Measurements from ENCODE around the gene ERVFRD-1.

The ERVFRD-1 gene

DNA sequence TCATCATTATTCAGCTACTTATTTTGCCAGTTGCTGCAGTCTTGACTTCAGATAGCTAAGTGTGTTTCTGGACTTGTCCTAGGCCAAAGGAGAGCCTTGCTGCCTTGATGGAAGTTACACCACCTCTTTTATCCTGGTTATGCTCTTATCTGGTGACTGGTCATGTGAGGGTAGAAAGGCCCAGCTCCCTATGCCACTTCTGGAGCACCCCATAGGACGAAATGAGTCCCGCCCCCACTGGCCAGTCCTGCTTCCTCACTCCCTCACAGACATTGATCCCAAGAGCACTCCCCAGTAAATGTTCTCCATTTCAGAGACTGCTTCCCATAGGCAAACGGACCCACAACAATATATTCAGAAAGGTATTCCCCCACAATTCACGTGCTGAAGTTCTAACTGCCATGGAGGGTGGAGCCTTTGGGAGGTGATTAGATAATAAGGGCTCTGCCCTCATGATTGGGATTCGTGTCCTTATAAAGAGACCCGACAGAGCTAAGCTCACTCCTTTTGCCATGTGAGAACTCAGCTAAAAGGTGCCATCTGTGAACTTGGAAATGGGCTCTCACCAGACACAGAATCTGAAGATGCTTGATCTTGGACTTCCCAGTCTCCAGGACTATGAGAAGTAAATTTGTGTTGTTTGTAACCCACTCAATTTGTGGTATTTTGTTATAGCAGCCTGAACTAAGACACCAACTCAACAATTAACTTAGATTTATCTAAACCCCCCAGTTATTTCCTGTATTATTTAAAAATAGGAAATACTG, 45.9 kb downstream of the ERVFRD-1 start:
- Histone ChIP-seq H3K4ac (ENCODE audit: low read depth in 1 of 2, low read length in 2 of 2) (no peak overlapping the region), H4K8ac (ENCODE audit: low read length) (no peak overlapping the region), H2BK5ac (ENCODE audit: low read depth, low read length, poor library complexity, severe bottlenecking) (no peak overlapping the region), H2AK5ac (ENCODE audit: low read length, severe bottlenecking) (no peak overlapping the region), H3K4me2 (ENCODE audit: low read length, poor library complexity, severe bottlenecking) (no peak overlapping the region), H3K23ac (ENCODE audit: low read length in 2 of 2) (no peak overlapping the region), H3K18ac (ENCODE audit: low read depth in 1 of 2, low read length in 2 of 2) (no peak overlapping the region), H4K91ac (ENCODE audit: low read length) (no peak overlapping the region), H2BK12ac (ENCODE audit: low read length in 2 of 2) (no peak overlapping the region), H3K14ac (ENCODE audit: low read length in 2 of 2) (no peak overlapping the region), H3K4me3 (ENCODE audit: insufficient read depth in 1 of 2, low read depth in 1 of 2, low read length in 2 of 2) (no peak overlapping the region), H3K9ac (ENCODE audit: low read length) (no peak overlapping the region), H2AFZ (ENCODE audit: low read depth, low read length) (no peak overlapping the region), H2BK120ac (ENCODE audit: low read depth, low read length) (no peak overlapping the region), H3K36me3 (ENCODE audit: control insufficient read depth in 1 of 2, insufficient read depth in 2 of 2, low read depth in 1 of 2, low read length in 2 of 2) (no peaks in the 10 kb centered on the region), H3K4me1 (ENCODE audit: control insufficient read depth, insufficient read depth, low read depth, low read length) (no peaks in the 10 kb centered on the region), H2BK15ac (ENCODE audit: low read depth, poor library complexity, severe bottlenecking) (no peak overlapping the region), H3K9me3 (ENCODE audit: control insufficient read depth, low read length) (no peaks in the 10 kb centered on the region), H3K27me3 (ENCODE audit: control insufficient read depth in 1 of 2, insufficient read depth in 1 of 2, low read length in 2 of 2) (peaks cover 0 to 2% of the 10 kb centered on the region in 2 experiments), H3K27ac (ENCODE audit: low read length, poor library complexity, severe bottlenecking) (no peak overlapping the region), H3K79me1 (replicated peaks; ENCODE audit: low read length, poor library complexity, severe bottlenecking) (no peaks in the 10 kb centered on the region)
- no peak for DNase-seq
- 93% methylated on average over 5 of the region's 6 CpGs for WGBS

DNA sequence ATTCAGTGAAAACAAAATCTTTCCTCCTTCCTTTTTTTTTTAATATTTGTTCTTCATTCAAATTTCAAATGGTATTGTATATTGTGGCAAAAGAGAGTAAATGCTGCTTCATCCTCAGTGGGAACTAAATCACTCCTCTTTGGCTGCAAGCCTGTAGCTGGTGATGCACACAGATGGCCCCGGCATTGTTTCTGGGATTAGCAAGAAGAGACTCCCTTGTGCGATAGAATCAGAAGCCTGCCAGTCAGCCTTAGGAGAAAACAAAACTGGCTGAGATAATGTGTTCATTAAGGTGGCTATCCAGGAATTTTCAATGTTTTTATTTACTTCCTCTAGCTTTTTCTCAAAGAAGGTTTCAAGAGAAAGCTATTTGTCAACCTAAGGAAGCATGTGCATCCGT, 46.7 kb downstream of the ERVFRD-1 start:
- Histone ChIP-seq H3K4me2 (ENCODE audit: low read length, poor library complexity, severe bottlenecking) (no peak overlapping the region), H3K79me1 (replicated peaks; ENCODE audit: low read length, poor library complexity, severe bottlenecking) (no peaks in the 10 kb centered on the region), H3K27ac (ENCODE audit: low read length, poor library complexity, severe bottlenecking) (no peak overlapping the region), H2BK12ac (ENCODE audit: low read length in 2 of 2) (no peak overlapping the region), H3K4me1 (ENCODE audit: control insufficient read depth, insufficient read depth, low read depth, low read length) (no peaks in the 10 kb centered on the region), H3K36me3 (ENCODE audit: control insufficient read depth in 1 of 2, insufficient read depth in 2 of 2, low read depth in 1 of 2, low read length in 2 of 2) (no peaks in the 10 kb centered on the region), H2BK5ac (ENCODE audit: low read depth, low read length, poor library complexity, severe bottlenecking) (no peak overlapping the region), H3K18ac (ENCODE audit: low read depth in 1 of 2, low read length in 2 of 2) (no peak overlapping the region), H2BK15ac (ENCODE audit: low read depth, poor library complexity, severe bottlenecking) (no peak overlapping the region), H2AFZ (ENCODE audit: low read depth, low read length) (no peak overlapping the region), H2AK5ac (ENCODE audit: low read length, severe bottlenecking) (no peak overlapping the region), H4K8ac (ENCODE audit: low read length) (no peak overlapping the region), H3K9me3 (ENCODE audit: control insufficient read depth, low read length) (no peaks in the 10 kb centered on the region), H4K91ac (ENCODE audit: low read length) (no peak overlapping the region), H2BK120ac (ENCODE audit: low read depth, low read length) (no peak overlapping the region), H3K9ac (ENCODE audit: low read length) (no peak overlapping the region), H3K27me3 (ENCODE audit: control insufficient read depth in 1 of 2, insufficient read depth in 1 of 2, low read length in 2 of 2) (peaks cover 0 to 2% of the 10 kb centered on the region in 2 experiments), H3K4me3 (ENCODE audit: insufficient read depth in 1 of 2, low read depth in 1 of 2, low read length in 2 of 2) (no peak overlapping the region), H3K23ac (ENCODE audit: low read length in 2 of 2) (no peak overlapping the region), H3K14ac (ENCODE audit: low read length in 2 of 2) (no peak overlapping the region), H3K4ac (ENCODE audit: low read depth in 1 of 2, low read length in 2 of 2) (no peak overlapping the region)
- WGBS: 100% methylated on average over 3 of the region's 3 CpGs
- no peak for DNase-seq

DNA sequence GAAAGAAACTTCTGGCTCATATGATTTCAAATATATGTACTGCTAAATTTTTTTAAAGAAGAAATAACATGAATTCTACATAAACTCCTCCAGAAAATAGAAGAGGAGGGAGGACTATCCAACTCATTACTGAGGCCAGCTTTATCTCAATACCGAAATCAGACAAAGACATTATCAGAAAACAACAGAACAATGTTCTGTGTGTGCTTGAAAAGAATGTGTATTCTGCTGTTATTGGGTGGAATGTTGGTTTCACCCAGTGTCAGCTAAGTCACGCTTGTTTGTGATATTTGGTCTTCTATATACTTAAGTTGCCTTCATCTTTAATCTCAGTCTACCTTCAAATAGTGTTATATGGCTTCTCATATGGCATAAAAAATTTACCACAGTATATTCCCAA, 48.8 kb downstream of the ERVFRD-1 start:
- no peaks in the 10 kb centered on the region for H3K79me1 ChIP-seq (replicated peaks; ENCODE audit: low read length, poor library complexity, severe bottlenecking)
- no peak overlapping the region for H3K23ac ChIP-seq (ENCODE audit: low read length in 2 of 2)
- WGBS: no CpG with 5 or more reads among the region's 2 CpGs
- no peak overlapping the region for H2BK12ac ChIP-seq (ENCODE audit: low read length in 2 of 2)
- H2BK15ac ChIP-seq (ENCODE audit: low read depth, poor library complexity, severe bottlenecking): no peak overlapping the region
- H3K9me3 ChIP-seq (ENCODE audit: control insufficient read depth, low read length): no peaks in the 10 kb centered on the region
- no peak overlapping the region for H4K91ac ChIP-seq (ENCODE audit: low read length)
- no peak for DNase-seq
- no peak overlapping the region for H2BK120ac ChIP-seq (ENCODE audit: low read depth, low read length)
- H3K18ac ChIP-seq (ENCODE audit: low read depth in 1 of 2, low read length in 2 of 2): no peak overlapping the region
- no peak overlapping the region for H3K27ac ChIP-seq (ENCODE audit: low read length, poor library complexity, severe bottlenecking)
- H3K14ac ChIP-seq (ENCODE audit: low read length in 2 of 2): no peak overlapping the region
- H3K4ac ChIP-seq (ENCODE audit: low read depth in 1 of 2, low read length in 2 of 2): no peak overlapping the region
- H4K8ac ChIP-seq (ENCODE audit: low read length): no peak overlapping the region
- no peaks in the 10 kb centered on the region for H3K36me3 ChIP-seq (ENCODE audit: control insufficient read depth in 1 of 2, insufficient read depth in 2 of 2, low read depth in 1 of 2, low read length in 2 of 2)
- no peaks in the 10 kb centered on the region for H3K4me1 ChIP-seq (ENCODE audit: control insufficient read depth, insufficient read depth, low read depth, low read length)
- H3K4me2 ChIP-seq (ENCODE audit: low read length, poor library complexity, severe bottlenecking): no peak overlapping the region
- H2AFZ ChIP-seq (ENCODE audit: low read depth, low read length): no peak overlapping the region
- no peak overlapping the region for H3K4me3 ChIP-seq (ENCODE audit: insufficient read depth in 1 of 2, low read depth in 1 of 2, low read length in 2 of 2)
- H2BK5ac ChIP-seq (ENCODE audit: low read depth, low read length, poor library complexity, severe bottlenecking): no peak overlapping the region
- H3K27me3 ChIP-seq (ENCODE audit: control insufficient read depth in 1 of 2, insufficient read depth in 1 of 2, low read length in 2 of 2): peaks cover 0 to 2% of the 10 kb centered on the region in 2 experiments
- no peak overlapping the region for H3K9ac ChIP-seq (ENCODE audit: low read length)
- H2AK5ac ChIP-seq (ENCODE audit: low read length, severe bottlenecking): no peak overlapping the region

DNA sequence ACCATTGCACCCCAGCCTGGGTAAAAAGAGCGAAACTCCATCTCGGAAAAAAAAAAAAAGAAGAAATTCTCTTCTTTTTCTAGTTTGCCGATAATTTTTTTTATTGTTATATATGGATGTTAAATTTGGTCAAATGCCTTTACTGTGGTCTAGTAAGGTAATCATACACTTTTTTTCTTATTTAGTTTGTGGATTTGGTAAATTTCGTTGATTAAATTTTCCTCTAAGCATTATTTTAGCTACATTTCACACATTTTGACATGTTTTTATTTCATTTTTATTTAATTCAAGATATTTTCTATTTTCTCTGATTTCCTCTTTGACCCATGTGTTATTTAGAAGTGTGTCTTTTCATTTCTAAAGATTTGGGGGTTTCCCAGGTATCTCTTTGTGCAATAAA, 49.4 kb downstream of the ERVFRD-1 start:
- no peak overlapping the region for H4K91ac ChIP-seq (ENCODE audit: low read length)
- H4K8ac ChIP-seq (ENCODE audit: low read length): no peak overlapping the region
- H2AK5ac ChIP-seq (ENCODE audit: low read length, severe bottlenecking): no peak overlapping the region
- H3K27me3 ChIP-seq (ENCODE audit: control insufficient read depth in 1 of 2, insufficient read depth in 1 of 2, low read length in 2 of 2): peaks cover 0 to 2% of the 10 kb centered on the region in 2 experiments
- no peak overlapping the region for H2BK15ac ChIP-seq (ENCODE audit: low read depth, poor library complexity, severe bottlenecking)
- no peaks in the 10 kb centered on the region for H3K4me1 ChIP-seq (ENCODE audit: control insufficient read depth, insufficient read depth, low read depth, low read length)
- no peak overlapping the region for H3K23ac ChIP-seq (ENCODE audit: low read length in 2 of 2)
- H3K9ac ChIP-seq (ENCODE audit: low read length): no peak overlapping the region
- no peaks in the 10 kb centered on the region for H3K79me1 ChIP-seq (replicated peaks; ENCODE audit: low read length, poor library complexity, severe bottlenecking)
- H2BK12ac ChIP-seq (ENCODE audit: low read length in 2 of 2): no peak overlapping the region
- WGBS: 100% methylated on average over 1 of the region's 4 CpGs
- H3K4ac ChIP-seq (ENCODE audit: low read depth in 1 of 2, low read length in 2 of 2): no peak overlapping the region
- no peak overlapping the region for H2AFZ ChIP-seq (ENCODE audit: low read depth, low read length)
- no peak overlapping the region for H2BK5ac ChIP-seq (ENCODE audit: low read depth, low read length, poor library complexity, severe bottlenecking)
- H3K9me3 ChIP-seq (ENCODE audit: control insufficient read depth, low read length): no peaks in the 10 kb centered on the region
- H3K4me3 ChIP-seq (ENCODE audit: insufficient read depth in 1 of 2, low read depth in 1 of 2, low read length in 2 of 2): no peak overlapping the region
- no peak overlapping the region for H3K27ac ChIP-seq (ENCODE audit: low read length, poor library complexity, severe bottlenecking)
- H3K4me2 ChIP-seq (ENCODE audit: low read length, poor library complexity, severe bottlenecking): no peak overlapping the region
- no peak overlapping the region for H2BK120ac ChIP-seq (ENCODE audit: low read depth, low read length)
- H3K14ac ChIP-seq (ENCODE audit: low read length in 2 of 2): no peak overlapping the region
- no peaks in the 10 kb centered on the region for H3K36me3 ChIP-seq (ENCODE audit: control insufficient read depth in 1 of 2, insufficient read depth in 2 of 2, low read depth in 1 of 2, low read length in 2 of 2)
- no peak for DNase-seq
- H3K18ac ChIP-seq (ENCODE audit: low read depth in 1 of 2, low read length in 2 of 2): no peak overlapping the region

All from mesenchymal stem cell (in vitro differentiated cells and primary cell).